ENCODE measurements around the gene ZDHHC8.

- no peak for TF ChIP-seq EP300 (IDR thresholded peaks at IDR 0.05)
- no peak for TF ChIP-seq CTCF (IDR thresholded peaks at IDR 0.05)
- TF ChIP-seq POLR2AphosphoS5 (IDR thresholded peaks at IDR 0.05): no peak
Measured at GRCh38 chr22:20129747-20130014, 1.9 kb upstream of the ZDHHC8 start.
